Measurements from ENCODE around the gene E2F8.

The E2F8 gene

GRCh38 chr11:19237381-19237780, 3.4 kb downstream of the E2F8 start:
- no peak for TF ChIP-seq FOXM1 (IDR thresholded peaks at IDR 0.05; ENCODE audit: borderline replicate concordance, low read depth)
- no peak for TF ChIP-seq EP300 (IDR thresholded peaks at IDR 0.05; ENCODE audit: borderline replicate concordance)
- no peak for TF ChIP-seq USF1 (IDR thresholded peaks at IDR 0.05)
- TF ChIP-seq MAX (IDR thresholded peaks at IDR 0.05), result no peak
- TF ChIP-seq CEBPB (IDR thresholded peaks at IDR 0.05), result no peak

GRCh38 chr11:19234231-19234817, 6.4 kb downstream of the E2F8 start:
- TF ChIP-seq FOXM1 (IDR thresholded peaks at IDR 0.05; ENCODE audit: borderline replicate concordance, low read depth), result no peak
- no peak for TF ChIP-seq USF1 (IDR thresholded peaks at IDR 0.05)
- no peak for TF ChIP-seq NFIC (IDR thresholded peaks at IDR 0.05)
- TF ChIP-seq MAX (IDR thresholded peaks at IDR 0.05), result no peak
- no peak for TF ChIP-seq YY1 (IDR thresholded peaks at IDR 0.05; ENCODE audit: low read depth)
- TF ChIP-seq EP300 (IDR thresholded peaks at IDR 0.05; ENCODE audit: borderline replicate concordance), result no peak
- no peak for TF ChIP-seq RAD21 (IDR thresholded peaks at IDR 0.05; ENCODE audit: low read depth)
- no peak for TF ChIP-seq REST (IDR thresholded peaks at IDR 0.05; ENCODE audit: low read depth)
- TF ChIP-seq TAF1 (IDR thresholded peaks at IDR 0.05; ENCODE audit: low read depth), result no peak
- TF ChIP-seq TCF12 (IDR thresholded peaks at IDR 0.05; ENCODE audit: low read depth), result no peak
- TF ChIP-seq CEBPB (IDR thresholded peaks at IDR 0.05), result no peak
- no peak for TF ChIP-seq CREB1 (IDR thresholded peaks at IDR 0.05; ENCODE audit: low read depth)
- no peak for TF ChIP-seq EGR1 (IDR thresholded peaks at IDR 0.05)

GRCh38 chr11:19232910-19233503, 7.7 kb downstream of the E2F8 start:
- TF ChIP-seq USF1 (IDR thresholded peaks at IDR 0.05) (no peak), RAD21 (IDR thresholded peaks at IDR 0.05; ENCODE audit: low read depth) (no peak), TAF1 (IDR thresholded peaks at IDR 0.05; ENCODE audit: low read depth) (no peak), ZBTB7A (IDR thresholded peaks at IDR 0.05; ENCODE audit: low read depth) (no peak), TCF12 (IDR thresholded peaks at IDR 0.05; ENCODE audit: low read depth) (no peak), FOXM1 (IDR thresholded peaks at IDR 0.05; ENCODE audit: borderline replicate concordance, low read depth) (no peak), YY1 (IDR thresholded peaks at IDR 0.05; ENCODE audit: low read depth) (no peak), EP300 (IDR thresholded peaks at IDR 0.05; ENCODE audit: borderline replicate concordance) (no peak), MAX (IDR thresholded peaks at IDR 0.05) (no peak), EGR1 (IDR thresholded peaks at IDR 0.05) (no peak), CEBPB (IDR thresholded peaks at IDR 0.05) (no peak), CREB1 (IDR thresholded peaks at IDR 0.05; ENCODE audit: low read depth) (no peak), TEAD4 (IDR thresholded peaks at IDR 0.05) (no peak)

GRCh38 chr11:19229671-19230070, 11.1 kb downstream of the E2F8 start:
- TF ChIP-seq EP300 (IDR thresholded peaks at IDR 0.05; ENCODE audit: borderline replicate concordance) (no peak), RAD21 (IDR thresholded peaks at IDR 0.05; ENCODE audit: low read depth) (no peak), TCF12 (IDR thresholded peaks at IDR 0.05; ENCODE audit: low read depth) (no peak), MAX (IDR thresholded peaks at IDR 0.05) (no peak), REST (IDR thresholded peaks at IDR 0.05; ENCODE audit: low read depth) (no peak), ZBTB7A (IDR thresholded peaks at IDR 0.05; ENCODE audit: low read depth) (no peak), EGR1 (IDR thresholded peaks at IDR 0.05) (no peak), USF1 (IDR thresholded peaks at IDR 0.05) (no peak), FOXM1 (IDR thresholded peaks at IDR 0.05; ENCODE audit: borderline replicate concordance, low read depth) (no peak), CEBPB (IDR thresholded peaks at IDR 0.05) (no peak), YY1 (IDR thresholded peaks at IDR 0.05; ENCODE audit: low read depth) (no peak), CREB1 (IDR thresholded peaks at IDR 0.05; ENCODE audit: low read depth) (no peak), TEAD4 (IDR thresholded peaks at IDR 0.05) (no peak), TAF1 (IDR thresholded peaks at IDR 0.05; ENCODE audit: low read depth) (no peak), NFIC (IDR thresholded peaks at IDR 0.05) (no peak)

Measured in Ishikawa (cell line).